ENCODE measurements around the gene TLE5.
"Not testable (repeated sequence)": the region's sequence is repeated elsewhere in the genome, so short reads cannot be mapped to it uniquely, and the experiment has no call there.

The TLE5 gene

DNA sequence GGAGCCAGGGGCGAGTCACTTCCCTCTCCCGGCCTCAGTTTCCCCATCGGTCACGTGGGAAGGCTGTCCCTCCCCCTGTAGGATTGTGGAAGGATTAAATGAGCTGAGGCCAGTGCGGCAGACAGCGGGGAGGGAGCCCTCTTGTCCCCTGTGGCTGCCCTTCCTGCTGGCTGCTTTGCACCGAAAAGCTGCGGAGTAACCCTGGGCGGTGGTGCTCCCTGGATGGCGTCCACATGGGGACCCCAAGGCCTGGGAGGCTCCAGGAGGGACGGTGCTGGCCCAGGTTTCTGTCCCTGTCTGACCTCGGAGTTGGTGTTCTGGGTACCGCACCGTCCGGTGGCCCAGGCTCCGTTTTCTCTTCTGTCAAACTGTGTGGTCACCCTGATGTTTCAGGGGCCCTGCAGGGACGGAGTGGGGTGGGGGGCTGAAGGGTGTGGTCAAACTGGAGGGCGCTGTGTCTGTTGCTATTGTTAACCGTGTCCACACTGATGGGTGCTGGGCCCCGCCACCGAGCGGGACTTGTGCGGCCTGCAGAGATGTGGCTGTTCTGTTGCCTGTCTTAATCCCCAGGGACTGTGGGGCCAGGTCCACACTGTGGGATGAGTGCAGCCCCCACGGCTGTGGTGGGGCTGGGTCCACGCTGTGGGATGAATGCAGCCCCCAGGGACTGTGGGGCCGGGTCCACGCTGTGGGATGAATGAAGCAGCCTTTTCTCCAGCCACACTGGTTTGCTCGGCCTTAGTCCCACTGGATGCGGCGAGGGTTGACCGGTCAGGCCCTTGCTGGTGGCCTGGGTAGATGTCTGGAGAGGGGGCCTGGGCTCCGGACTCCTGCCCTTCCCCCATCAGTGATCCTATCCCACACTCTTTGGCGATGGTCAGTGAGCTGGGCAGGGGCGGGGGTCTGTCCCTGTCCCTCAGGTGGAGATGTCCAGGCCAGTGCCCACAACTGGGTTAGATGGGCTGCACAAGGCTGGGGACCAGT lies 38.7 kb upstream of the TLE5 start:
- in situ Hi-C loops (cut with HindIII; ENCODE audit: low pct_unique_long_range_greater_than_20kb, low sequenced_read_pairs) = no loop called here
- no peak for DNase-seq (ENCODE audit: low read depth in 1 of 2, low spot score in 1 of 2)
- no peak for TF ChIP-seq JUND (IDR thresholded peaks at IDR 0.05; ENCODE audit: low read depth)

GRCh38 chr19:3100331-3100730 lies 38.0 kb upstream of the TLE5 start:
- no peak for DNase-seq (ENCODE audit: low read depth in 1 of 2, low spot score in 1 of 2)
- in situ Hi-C loops (cut with HindIII; ENCODE audit: low pct_unique_long_range_greater_than_20kb, low sequenced_read_pairs) = no loop called here
- no peak for TF ChIP-seq JUND (IDR thresholded peaks at IDR 0.05; ENCODE audit: low read depth)

- in situ Hi-C loops (cut with HindIII; ENCODE audit: low pct_unique_long_range_greater_than_20kb, low sequenced_read_pairs) = no loop called here
- TF ChIP-seq JUND (IDR thresholded peaks at IDR 0.05; ENCODE audit: low read depth) = no peak
- no peak for DNase-seq (ENCODE audit: low read depth in 1 of 2, low spot score in 1 of 2)
These were observed 37.3 kb upstream of the TLE5 start for GRCh38 chr19:3099347-3100145.

DNA sequence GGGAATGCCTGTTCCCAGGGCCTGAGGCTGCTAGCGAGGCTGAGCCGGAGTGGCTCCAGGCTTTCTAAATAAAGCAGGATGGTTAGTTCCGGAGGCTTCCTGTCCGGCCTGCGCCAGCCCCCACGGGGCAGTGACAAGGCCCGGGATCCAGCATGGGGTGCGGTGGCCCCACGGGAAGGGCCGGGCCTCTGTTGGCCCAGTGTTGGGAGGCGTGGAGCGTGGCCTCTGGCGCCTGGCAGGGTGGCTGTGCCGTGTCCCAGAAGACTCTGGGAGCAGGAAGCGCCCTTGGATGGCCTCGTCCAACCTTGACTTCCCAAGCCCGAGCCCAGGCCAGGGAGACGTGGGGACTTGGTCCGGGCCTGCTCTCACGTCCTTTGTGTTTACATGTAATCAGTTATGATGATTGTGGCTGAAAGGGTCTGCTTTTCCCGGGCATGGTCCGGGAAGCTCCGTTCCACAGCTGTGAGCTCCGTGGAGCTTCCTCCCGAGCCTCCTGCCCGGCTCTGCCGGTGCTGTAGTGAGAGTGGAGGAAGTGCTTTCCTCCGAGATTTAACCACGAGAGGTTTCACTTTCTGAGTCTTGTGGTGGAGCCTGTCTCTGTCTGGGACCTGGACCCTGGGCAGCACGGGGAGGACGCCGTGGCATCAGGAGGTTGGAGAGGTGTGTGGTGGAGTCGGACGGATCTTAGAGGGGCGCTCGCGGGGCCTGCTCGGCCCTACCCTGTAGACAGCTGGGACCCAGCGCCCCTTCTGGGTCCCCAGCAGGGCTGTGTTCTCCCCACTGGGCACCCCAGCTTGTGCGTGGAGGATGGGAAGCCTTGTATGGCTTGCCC lies 36.4 kb upstream of the TLE5 start:
- no peak for TF ChIP-seq JUND (IDR thresholded peaks at IDR 0.05; ENCODE audit: low read depth)
- in situ Hi-C loops (cut with HindIII; ENCODE audit: low pct_unique_long_range_greater_than_20kb, low sequenced_read_pairs) = no loop called here
- DNase-seq (ENCODE audit: low read depth in 1 of 2, low spot score in 1 of 2) = no peak

DNA sequence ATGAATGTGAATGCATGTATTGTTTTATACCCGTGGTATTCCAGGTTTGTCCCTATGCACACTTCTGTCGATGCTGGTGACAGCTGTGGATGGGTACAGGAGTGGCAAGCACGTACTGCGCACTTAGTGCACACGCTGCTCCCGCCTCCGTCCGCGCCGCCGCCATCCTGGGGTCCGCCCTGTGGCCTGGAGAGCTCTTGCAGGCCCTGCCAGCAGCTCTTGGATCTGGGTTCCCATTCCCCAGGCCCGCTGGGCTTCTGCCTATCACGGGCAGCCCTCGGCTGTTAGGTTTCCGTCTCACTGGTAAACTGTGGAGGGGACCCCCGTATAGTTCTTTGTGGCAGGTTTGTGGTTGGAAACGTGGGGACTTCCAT lies 35.8 kb upstream of the TLE5 start:
- DNase-seq (ENCODE audit: low read depth in 1 of 2, low spot score in 1 of 2) = no peak
- in situ Hi-C loops (cut with HindIII; ENCODE audit: low pct_unique_long_range_greater_than_20kb, low sequenced_read_pairs) = no loop called here
- no peak for TF ChIP-seq JUND (IDR thresholded peaks at IDR 0.05; ENCODE audit: low read depth)

- in situ Hi-C loops (cut with HindIII; ENCODE audit: low pct_unique_long_range_greater_than_20kb, low sequenced_read_pairs) = no loop called here
- no peak for DNase-seq (ENCODE audit: low read depth in 1 of 2, low spot score in 1 of 2)
- TF ChIP-seq JUND (IDR thresholded peaks at IDR 0.05; ENCODE audit: low read depth) = no peak
These were observed 35.2 kb upstream of the TLE5 start for GRCh38 chr19:3097442-3097871.

- in situ Hi-C loops (cut with HindIII; ENCODE audit: low pct_unique_long_range_greater_than_20kb, low sequenced_read_pairs) = no loop called here
- no peak for DNase-seq (ENCODE audit: low read depth in 1 of 2, low spot score in 1 of 2)
- no peak for TF ChIP-seq JUND (IDR thresholded peaks at IDR 0.05; ENCODE audit: low read depth)
These were observed 34.6 kb upstream of the TLE5 start for GRCh38 chr19:3096902-3097326.

DNA sequence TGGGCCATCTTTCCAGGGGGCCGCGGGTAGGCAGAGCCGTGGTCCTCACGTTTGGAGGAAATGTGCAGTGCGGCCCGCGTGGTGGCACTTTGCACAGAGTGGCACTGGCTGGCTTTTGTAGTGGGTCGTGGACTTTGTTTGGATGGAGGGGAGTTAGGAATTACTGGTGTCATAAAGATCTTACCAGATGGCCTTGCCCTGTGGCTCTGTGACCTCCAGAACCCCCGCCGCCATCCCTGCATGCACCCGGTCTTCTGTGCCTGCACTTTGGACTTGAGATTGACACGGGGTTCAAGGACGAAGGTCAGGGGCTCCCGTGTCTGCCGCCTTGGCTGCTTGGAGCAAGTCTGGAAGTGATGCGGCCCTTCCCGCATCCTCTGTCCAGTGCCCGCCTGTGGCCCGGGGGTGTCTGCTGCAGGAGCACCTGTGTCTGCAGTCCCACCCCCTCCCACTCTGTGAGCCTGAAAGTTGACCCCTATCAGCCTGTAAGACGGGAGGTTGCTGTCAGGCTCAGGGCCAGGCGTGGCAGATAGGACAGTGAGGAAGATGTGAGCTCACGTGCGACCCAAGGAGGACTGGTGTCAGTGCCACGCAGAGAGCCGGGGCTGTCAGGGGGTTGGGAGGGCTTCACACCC lies 34.1 kb upstream of the TLE5 start:
- TF ChIP-seq JUND (IDR thresholded peaks at IDR 0.05; ENCODE audit: low read depth) = no peak
- no peak for DNase-seq (ENCODE audit: low read depth in 1 of 2, low spot score in 1 of 2)
- in situ Hi-C loops (cut with HindIII; ENCODE audit: low pct_unique_long_range_greater_than_20kb, low sequenced_read_pairs) = no loop called here

DNA sequence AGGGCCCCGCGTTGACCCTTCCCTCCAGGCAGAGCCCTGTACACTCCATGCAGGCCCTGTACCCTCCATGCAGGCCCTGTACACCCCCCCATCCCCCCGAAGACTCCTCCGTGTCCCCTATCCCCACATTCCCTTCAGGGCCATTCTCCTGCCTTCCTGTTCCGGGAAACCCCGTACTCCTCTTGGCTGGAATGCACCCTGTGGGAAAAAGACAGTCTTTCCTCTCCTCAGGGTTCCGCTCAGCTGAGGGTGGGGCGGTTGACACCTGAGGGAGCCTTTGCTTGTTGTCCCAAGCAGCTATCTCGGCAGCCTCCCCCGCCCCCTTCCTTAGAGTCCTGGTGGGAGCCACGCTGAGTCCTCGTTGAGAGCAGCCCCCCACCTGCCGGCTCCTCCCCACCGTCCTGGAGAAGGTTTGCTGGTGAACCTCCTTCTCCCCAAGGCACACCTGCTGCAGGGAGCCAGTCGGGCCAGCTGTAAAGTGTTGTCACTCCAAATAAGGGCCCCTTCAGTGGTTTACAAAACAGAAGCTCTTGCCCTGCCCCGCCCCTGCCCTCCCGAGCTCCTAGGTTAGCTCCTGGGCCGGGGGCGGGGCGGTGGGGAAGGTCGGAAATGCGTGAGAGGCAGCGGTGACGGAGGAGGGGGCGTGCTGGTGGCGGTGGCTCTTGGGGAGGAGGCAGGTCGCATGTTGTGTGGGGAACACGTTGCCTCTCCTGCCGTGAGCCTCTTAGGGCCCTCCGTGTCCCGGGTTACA lies 33.3 kb upstream of the TLE5 start:
- no peak for TF ChIP-seq JUND (IDR thresholded peaks at IDR 0.05; ENCODE audit: low read depth)
- in situ Hi-C loops (cut with HindIII; ENCODE audit: low pct_unique_long_range_greater_than_20kb, low sequenced_read_pairs) = no loop called here
- DNase-seq (ENCODE audit: low read depth in 1 of 2, low spot score in 1 of 2) = no peak

GRCh38 chr19:3094601-3095440 lies 32.5 kb upstream of the TLE5 start:
- DNase-seq (ENCODE audit: low read depth in 1 of 2, low spot score in 1 of 2) = no peak
- in situ Hi-C loops (cut with HindIII; ENCODE audit: low pct_unique_long_range_greater_than_20kb, low sequenced_read_pairs) = no loop called here
- no peak for TF ChIP-seq JUND (IDR thresholded peaks at IDR 0.05; ENCODE audit: low read depth)

- DNase-seq (ENCODE audit: low read depth in 1 of 2, low spot score in 1 of 2); in situ Hi-C loops (cut with HindIII; ENCODE audit: low pct_unique_long_range_greater_than_20kb, low sequenced_read_pairs): not testable (repeated sequence)
These were observed 27.1 kb upstream of the TLE5 start for GRCh38 chr19:3089299-3089855.

All from T47D (cell line).